ENCODE data around the gene BUB3.
A peak's percentile ranks its signal among the peaks of the same experiment; 100 is the strongest.

- TF ChIP-seq, protein P1, sequence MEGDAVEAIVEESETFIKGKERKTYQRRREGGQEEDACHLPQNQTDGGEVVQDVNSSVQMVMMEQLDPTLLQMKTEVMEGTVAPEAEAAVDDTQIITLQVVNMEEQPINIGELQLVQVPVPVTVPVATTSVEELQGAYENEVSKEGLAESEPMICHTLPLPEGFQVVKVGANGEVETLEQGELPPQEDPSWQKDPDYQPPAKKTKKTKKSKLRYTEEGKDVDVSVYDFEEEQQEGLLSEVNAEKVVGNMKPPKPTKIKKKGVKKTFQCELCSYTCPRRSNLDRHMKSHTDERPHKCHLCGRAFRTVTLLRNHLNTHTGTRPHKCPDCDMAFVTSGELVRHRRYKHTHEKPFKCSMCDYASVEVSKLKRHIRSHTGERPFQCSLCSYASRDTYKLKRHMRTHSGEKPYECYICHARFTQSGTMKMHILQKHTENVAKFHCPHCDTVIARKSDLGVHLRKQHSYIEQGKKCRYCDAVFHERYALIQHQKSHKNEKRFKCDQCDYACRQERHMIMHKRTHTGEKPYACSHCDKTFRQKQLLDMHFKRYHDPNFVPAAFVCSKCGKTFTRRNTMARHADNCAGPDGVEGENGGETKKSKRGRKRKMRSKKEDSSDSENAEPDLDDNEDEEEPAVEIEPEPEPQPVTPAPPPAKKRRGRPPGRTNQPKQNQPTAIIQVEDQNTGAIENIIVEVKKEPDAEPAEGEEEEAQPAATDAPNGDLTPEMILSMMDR (IDR thresholded peaks at IDR 0.05; ENCODE audit: low read depth, low read length): no peak
- TF ChIP-seq, protein P2, sequence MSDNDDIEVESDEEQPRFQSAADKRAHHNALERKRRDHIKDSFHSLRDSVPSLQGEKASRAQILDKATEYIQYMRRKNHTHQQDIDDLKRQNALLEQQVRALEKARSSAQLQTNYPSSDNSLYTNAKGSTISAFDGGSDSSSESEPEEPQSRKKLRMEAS (IDR thresholded peaks at IDR 0.05; ENCODE audit: low read depth, low read length): 0 out of 2 replicates have a peak, but pooled peaks have one; percentile 28
- TF ChIP-seq POLR2A (IDR thresholded peaks at IDR 0.05; ENCODE audit: extremely low read depth, insufficient read length): no peak
- no peak for TF ChIP-seq MYC (IDR thresholded peaks at IDR 0.05; ENCODE audit: low read depth, low read length)
Observed at GRCh38 chr10:123157210-123157609, 3.0 kb downstream of the BUB3 start.
